ENCODE results near the gene AP1B1.

Gene AP1B1

GRCh38 chr22:29311464-29312217 lies 76.7 kb downstream of the AP1B1 start:
- no peak for DNase-seq

DNA sequence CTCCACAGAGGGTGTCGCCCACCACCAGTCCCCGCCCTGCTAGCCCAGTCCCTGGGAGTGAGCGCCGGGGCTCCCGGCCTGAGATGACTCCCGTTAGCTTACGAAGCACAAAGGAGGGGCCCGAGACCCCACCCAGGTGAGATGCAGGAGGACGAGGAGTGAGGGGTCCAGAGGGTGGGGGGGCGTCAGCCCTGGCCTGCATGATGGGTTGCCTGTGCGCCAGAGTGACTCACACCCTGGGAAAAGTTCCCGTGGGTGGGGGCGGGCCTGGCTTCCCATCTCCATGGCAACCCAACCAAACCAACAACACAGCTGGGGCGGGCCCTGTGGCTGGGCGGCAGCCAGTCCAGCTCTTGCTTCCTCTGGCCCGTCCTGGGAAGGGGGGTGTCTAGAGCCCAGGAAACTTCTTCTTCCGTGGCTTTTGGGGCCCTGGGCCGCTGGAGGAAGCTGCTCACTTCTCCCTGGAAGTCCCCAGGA lies 77.5 kb downstream of the AP1B1 start:
- DNase-seq = peak; percentile 50 to 67

DNA sequence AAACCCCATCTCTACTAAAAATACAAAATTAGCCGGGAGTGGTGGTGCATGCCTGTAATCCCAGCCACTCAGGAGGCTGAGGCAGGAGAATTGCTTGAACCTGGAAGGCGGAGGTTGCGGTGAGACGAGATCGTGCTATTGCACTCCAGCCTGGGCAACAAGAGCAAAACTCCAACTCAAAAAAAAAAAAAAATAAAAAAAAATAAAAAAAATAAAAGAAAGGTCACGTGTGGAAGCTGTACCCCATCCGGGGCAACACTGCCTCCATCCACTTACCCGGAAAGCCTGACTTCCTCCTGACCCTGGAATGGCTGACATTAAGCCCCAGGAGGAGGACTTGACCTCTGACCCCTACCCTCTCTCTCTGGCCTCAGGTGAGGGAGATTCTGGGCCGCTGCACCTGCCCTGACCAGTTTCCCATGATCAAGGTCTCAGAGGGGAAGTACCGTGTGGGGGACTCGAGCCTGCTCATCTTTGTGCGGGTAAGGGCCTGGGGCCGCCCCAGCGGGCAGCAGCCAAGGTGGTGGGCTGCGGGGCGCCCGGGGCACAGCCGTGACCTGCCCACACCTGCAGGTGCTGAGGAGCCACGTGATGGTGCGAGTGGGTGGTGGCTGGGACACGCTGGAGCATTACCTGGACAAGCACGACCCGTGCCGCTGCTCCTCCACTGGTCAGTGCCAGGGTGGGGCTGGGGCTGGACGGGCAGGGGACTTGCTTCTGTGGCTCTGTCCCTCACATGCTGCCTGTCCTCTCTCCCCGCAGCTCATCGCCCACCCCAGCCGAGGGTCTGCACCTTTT lies 78.1 kb downstream of the AP1B1 start:
- DNase-seq = no peak

- DNase-seq = no peak
Measured at GRCh38 chr22:29309332-29310064, 78.9 kb downstream of the AP1B1 start.

- no peak for DNase-seq
Measured at GRCh38 chr22:29308791-29309262, 79.5 kb downstream of the AP1B1 start.

- no peak for DNase-seq
Measured at GRCh38 chr22:29308148-29308790, 80.1 kb downstream of the AP1B1 start.

DNA sequence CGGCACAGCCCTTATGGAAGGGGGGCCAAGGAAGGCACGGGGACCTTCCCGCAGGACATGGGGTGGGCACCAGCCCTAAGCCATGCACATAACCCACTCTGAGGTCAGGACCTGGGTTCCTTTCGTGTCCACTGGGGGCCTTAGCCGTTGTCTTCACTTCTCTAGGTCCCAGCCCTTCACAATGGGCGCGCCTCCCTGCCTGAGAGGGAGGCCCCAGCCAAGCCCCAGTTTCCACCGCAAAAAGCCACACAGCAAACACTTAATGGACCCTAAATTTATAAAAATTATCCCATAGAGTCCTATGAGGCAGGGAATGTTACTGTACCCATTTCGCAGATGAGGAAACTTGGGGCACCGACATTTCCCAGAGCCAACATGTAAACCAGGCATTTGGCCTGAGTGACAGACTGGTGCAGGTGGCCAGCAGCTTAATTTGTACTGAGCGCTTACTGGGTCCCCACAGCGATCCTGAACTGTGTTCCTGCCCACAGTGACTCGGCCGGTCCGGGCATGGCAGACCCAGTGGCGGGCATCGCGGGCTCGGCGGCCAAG lies 80.7 kb downstream of the AP1B1 start:
- no peak for DNase-seq

GRCh38 chr22:29306835-29307595 lies 81.4 kb downstream of the AP1B1 start:
- peak; percentile 25 to 43 for DNase-seq

DNA sequence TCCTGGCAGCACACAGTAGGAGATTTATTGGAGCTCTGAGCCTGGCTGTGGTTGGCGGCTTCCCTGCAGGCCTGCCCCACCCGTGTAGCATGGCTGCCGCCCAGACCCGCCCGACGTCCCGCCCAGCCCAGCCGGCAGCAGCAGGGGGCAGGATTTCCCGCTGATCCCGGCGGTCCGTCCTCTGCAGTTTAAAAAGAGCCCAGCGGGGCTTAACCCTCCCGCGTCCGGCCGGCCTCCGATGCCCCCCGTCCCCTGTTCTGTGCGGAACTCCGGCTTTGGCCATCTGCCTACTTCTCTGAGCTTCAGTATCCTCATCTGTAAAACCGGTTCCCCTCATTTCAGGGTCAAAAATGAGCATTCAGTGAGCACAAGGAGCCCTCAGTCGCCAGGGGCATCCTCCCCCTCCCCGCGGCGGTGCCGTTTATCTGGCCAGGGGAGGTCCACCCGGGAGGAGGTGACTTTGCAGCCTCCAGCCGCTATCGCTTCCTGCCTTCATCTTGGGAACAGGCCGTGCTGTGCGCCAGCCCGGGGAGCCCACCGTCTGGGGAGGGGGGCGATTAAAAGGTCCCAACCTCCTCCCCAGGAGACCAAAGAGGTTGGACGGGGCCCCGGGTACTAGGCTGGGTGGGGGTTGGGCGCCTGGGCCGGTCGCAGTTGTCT lies 82.1 kb downstream of the AP1B1 start, which contains the start of gene GAS2L1:
Gene GAS2L1 (plus strand): TSS at position 476 of the 660 bp plus-strand sequence. CDS start 1,456 bp downstream, outside the sequence.
- DNase-seq = peak; percentile 63

GRCh38 chr22:29305836-29306174 lies 82.6 kb downstream of the AP1B1 start:
- no peak for DNase-seq

DNA sequence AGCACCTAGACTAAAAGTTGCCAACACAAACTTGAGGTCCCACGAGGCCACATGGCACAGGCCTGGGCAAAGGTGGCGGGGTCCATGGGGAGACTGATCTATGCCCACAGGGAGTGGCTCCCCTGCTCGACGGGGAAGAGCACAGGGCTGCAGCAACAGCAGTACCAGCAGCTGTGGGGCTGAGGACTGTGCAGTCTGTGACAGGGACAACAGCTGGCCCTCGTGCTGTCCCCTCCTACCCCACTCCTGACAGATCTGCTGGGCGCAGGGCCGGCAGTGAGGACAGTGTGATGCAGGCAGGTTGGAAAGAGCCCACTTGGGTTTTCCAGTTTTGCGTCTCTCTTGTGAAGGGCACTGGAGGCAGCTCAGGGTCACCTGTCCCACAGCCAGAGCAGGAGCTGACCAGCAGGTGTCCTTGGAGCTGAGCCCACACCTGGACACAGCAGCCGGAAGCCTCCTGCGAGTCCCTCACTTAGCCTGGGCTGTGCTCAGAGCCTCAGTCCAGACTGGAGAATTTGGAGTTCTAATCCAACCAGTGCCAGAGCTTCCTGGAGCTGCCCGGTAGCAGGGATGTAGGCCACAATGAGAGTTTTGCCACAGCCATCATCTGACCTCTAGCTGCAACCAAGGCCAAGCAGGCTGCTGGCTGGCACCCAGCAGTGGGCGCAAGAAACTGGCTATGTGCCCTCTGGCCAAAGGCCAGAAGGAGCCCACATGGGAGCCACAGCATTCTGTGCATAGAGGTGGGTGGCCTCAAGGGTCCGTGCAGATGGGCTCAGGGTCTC lies 85.5 kb downstream of the AP1B1 start:
- DNase-seq = no peak

DNA sequence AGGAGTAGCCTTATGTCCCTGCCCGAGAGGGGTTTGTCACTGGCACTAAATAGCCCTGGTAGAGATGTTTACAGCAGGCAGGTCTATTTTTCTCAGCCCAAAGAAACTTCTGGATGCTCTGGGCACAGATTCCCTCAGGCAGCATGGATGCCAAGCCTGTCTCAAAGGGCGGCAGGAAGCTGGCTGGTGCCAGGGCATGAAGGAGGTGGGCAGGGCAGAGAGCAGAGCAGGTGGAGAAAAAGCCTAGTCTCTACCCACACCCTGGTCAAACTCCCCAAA lies 86.0 kb downstream of the AP1B1 start:
- no peak for DNase-seq

GRCh38 chr22:29301716-29302401 lies 86.5 kb downstream of the AP1B1 start:
- DNase-seq = no peak

DNA sequence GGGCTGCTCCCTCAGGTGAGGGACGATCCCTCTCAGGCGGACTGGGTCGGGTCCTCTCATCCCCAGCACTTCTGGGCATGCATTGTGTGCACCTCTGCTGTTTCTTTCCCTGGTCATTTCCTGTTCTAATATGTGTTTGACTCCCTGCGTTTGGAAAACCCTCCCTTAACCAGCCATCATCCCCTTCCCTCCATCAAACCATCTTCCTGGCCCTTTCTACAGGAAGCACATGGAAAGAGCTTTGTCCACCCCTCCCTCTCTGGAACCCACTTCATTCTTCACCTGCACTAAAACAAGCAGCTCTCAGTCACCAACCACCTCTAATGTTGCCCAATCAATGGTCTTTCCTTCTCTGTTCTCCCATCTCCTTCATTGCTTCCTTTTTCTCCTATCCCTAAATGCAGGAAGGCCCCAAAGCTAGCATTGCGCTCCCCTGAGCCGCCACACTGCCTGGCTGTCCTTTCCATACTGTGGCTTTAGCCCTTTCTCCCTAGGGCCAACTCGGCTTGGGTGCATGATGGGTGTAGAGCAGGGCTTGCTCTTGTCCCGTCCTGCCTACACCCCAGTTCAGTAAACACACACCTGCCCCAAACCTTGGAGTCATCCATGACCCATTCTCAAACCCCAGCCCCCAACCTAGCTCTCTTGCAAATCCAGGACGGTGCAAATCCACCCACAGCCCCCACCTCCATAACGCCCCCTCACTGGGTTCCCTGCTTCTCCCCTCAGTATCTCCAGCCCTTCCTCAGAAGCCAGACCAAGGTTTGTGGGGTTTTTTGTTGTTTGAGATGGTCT lies 87.4 kb downstream of the AP1B1 start:
- DNase-seq = no peak

DNA sequence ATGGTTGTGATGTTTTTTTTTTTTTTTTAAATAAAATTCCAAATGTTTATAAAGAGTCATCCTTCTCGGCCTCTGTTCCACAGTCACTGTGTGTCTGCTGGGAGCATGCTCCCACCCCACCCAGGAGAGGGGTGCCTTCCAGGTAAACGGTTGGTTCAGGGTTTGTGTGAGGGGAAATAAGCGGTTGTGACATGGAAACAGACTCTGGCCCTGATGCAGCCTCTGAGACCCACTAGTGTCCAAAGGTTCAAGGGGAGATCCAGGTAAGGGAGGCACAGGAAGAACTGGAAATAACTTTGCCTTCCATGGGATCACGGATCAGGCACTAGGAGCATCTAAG lies 87.9 kb downstream of the AP1B1 start:
- DNase-seq = no peak

DNA sequence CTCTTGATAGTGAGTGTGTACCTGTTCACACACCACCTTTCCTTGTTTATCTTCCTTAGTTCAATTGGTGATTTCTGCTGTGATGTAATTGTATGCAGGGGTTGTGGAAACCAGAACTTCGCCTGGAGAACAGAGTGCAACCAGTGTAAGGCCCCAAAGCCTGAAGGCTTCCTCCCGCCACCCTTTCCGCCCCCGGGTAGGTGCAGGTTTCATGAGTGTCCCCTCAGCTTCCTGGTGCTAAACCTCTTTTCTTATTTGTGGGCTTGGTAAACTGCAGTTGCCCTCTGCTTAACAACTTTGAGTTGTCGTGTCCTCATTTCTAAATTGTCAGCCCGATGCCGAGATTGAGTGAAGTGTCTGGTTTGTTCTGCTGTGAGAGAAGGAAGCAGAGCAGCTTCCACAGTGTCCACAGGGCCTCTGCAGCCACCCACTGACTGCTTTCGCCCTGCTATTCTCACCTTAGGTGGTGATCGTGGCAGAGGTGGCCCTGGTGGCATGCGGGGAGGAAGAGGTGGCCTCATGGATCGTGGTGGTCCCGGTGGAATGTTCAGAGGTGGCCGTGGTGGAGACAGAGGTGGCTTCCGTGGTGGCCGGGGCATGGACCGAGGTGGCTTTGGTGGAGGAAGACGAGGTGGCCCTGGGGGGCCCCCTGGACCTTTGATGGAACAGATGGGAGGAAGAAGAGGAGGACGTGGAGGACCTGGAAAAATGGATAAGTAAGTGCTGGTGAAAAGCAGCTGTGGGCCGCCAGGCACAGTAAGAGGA lies 89.1 kb downstream of the AP1B1 start:
- no peak for DNase-seq

- DNase-seq = no peak
Measured at GRCh38 chr22:29298641-29299040, 89.7 kb downstream of the AP1B1 start.

DNA sequence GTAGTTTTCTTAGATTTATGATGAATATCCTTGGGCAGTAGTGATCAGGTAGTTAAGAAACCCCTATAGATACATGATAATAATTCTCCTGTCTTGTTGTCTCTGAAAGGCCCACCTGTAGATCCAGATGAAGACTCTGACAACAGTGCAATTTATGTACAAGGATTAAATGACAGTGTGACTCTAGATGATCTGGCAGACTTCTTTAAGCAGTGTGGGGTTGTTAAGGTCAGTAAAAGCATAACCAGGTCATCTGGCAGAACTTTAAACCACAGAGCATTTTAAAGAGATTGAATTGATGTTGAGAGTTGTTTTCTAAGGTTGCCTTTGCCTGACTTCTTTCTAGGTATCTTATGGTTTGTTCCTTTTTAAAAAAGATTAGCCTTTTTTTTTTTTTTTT lies 96.0 kb downstream of the AP1B1 start:
- DNase-seq = no peak
